HepG2 (cell line): ENCODE results near the gene RAC3. TPM values are rescaled to one million over a fixed set of nuclear protein-coding genes. Genes with fewer than 3 reads are reported as not detected.

Source experiments
- ATF6 ChIP-seq: sonication (generic); formaldehyde crosslinking; conservative IDR thresholded peaks from 2 replicates; pipeline ENCODE4 v1.4.0; 2020; ENCODE audit warnings: missing genetic modification reagents
- BCL3 ChIP-seq: sonication (generic); formaldehyde crosslinking; IDR thresholded peaks from 2 replicates; pipeline ENCODE4 v1.5.1; 2020; ENCODE audit warnings: mild to moderate bottlenecking, missing genetic modification reagents, moderate library complexity
- BORCS8-MEF2B ChIP-seq: sonication (generic); formaldehyde crosslinking; IDR thresholded peaks from 2 replicates; pipeline ENCODE4 v1.8.0; 2022; ENCODE audit warnings: mild to moderate bottlenecking, missing genetic modification reagents
- BRD4 ChIP-seq: sonication (generic); formaldehyde crosslinking; IDR thresholded peaks from 2 replicates; pipeline ENCODE4 v1.4.0; 2020; ENCODE audit warnings: missing genetic modification reagents
- BRF2 ChIP-seq: sonication (generic); formaldehyde crosslinking; IDR thresholded peaks from 2 replicates; pipeline ENCODE4 v1.8.1; 2022; ENCODE audit warnings: mild to moderate bottlenecking, missing genetic modification reagents
- CEBPB ChIP-seq: IDR thresholded peaks from 2 replicates; pipeline ENCODE4 v1.6.1; 2011; ENCODE audit warnings: low read depth, low read length, improper control_type of control experiment, borderline replicate concordance
- CHD2 ChIP-seq: IDR thresholded peaks from 2 replicates; pipeline ENCODE4 v1.6.1; 2011; ENCODE audit warnings: low read depth, low read length, improper control_type of control experiment
- GPBP1L1 ChIP-seq: sonication (generic); formaldehyde crosslinking; IDR thresholded peaks from 2 replicates; pipeline ENCODE4 v1.5.0; 2020; ENCODE audit warnings: mild to moderate bottlenecking, missing genetic modification reagents
- HIVEP1 ChIP-seq: sonication (generic); formaldehyde crosslinking; IDR thresholded peaks from 2 replicates; pipeline ENCODE4 v1.4.0; 2020; ENCODE audit warnings: mild to moderate bottlenecking, missing genetic modification reagents
- HNF4G ChIP-seq, 2 experiments: sonication (generic) in 1 of 2; formaldehyde crosslinking in 1 of 2; IDR thresholded peaks; 2 replicates each; pipeline versions ENCODE4 v1.4.0 to v1.6.1; 2011 to 2020; ENCODE audit warnings: borderline replicate concordance in 2 of 2, low read depth in 2 of 2, mild to moderate bottlenecking in 2 of 2, low read length in 1 of 2, missing genetic modification reagents in 1 of 2, moderate library complexity in 1 of 2
- IRX3 ChIP-seq: sonication (generic); formaldehyde crosslinking; IDR thresholded peaks from 2 replicates; pipeline ENCODE4 v1.8.1; 2023; ENCODE audit warnings: mild to moderate bottlenecking, low read depth, missing genetic modification reagents, borderline replicate concordance
- MTF1 ChIP-seq: sonication (generic); formaldehyde crosslinking; IDR thresholded peaks from 2 replicates; pipeline ENCODE4 v1.5.0; 2020; ENCODE audit warnings: missing genetic modification reagents
- NFRKB ChIP-seq: fragments of 450-650 bp; IDR thresholded peaks from 2 replicates; pipeline ENCODE4 v1.6.1; 2017
- PREB ChIP-seq: sonication (generic); formaldehyde crosslinking; IDR thresholded peaks from 2 replicates; pipeline ENCODE4 v1.4.0; 2020; ENCODE audit warnings: missing genetic modification reagents
- RAD21 ChIP-seq: fragments of 450-650 bp; formaldehyde crosslinking; IDR thresholded peaks from 2 replicates; pipeline ENCODE4 v1.5.0; 2020; ENCODE audit warnings: mild to moderate bottlenecking
- SP5 ChIP-seq: IDR thresholded peaks from 2 replicates; pipeline ENCODE4 v1.6.1; 2016; ENCODE audit warnings: low read depth, borderline replicate concordance
- TOPORS ChIP-seq: sonication (generic); formaldehyde crosslinking; IDR thresholded peaks from 2 replicates; pipeline ENCODE4 v1.8.0; 2023; ENCODE audit warnings: mild to moderate bottlenecking, missing genetic modification reagents
- ZFP36 ChIP-seq: fragments of 150-350 bp; IDR thresholded peaks from 2 replicates; pipeline ENCODE4 v1.6.1; 2018; ENCODE audit warnings: borderline replicate concordance, low read length, low read depth; ENCODE audit not compliant: partially characterized antibody
- ZMAT3 ChIP-seq: sonication (generic); formaldehyde crosslinking; conservative IDR thresholded peaks from 2 replicates; pipeline ENCODE4 v1.7.0; 2021; ENCODE audit warnings: missing genetic modification reagents
- ZNF292 ChIP-seq: sonication (generic); formaldehyde crosslinking; IDR thresholded peaks from 2 replicates; pipeline ENCODE4 v1.8.1; 2022; ENCODE audit warnings: mild to moderate bottlenecking, low read depth, missing genetic modification reagents, borderline replicate concordance
- ZNF296 ChIP-seq: sonication (generic); formaldehyde crosslinking; conservative IDR thresholded peaks from 2 replicates; pipeline ENCODE4 v1.5.0; 2020; ENCODE audit warnings: mild to moderate bottlenecking, missing genetic modification reagents
- ZNF737 ChIP-seq: sonication (generic); formaldehyde crosslinking; IDR thresholded peaks from 2 replicates; pipeline ENCODE4 v1.5.0; 2020; ENCODE audit warnings: missing genetic modification reagents, mild to moderate bottlenecking, borderline replicate concordance
- ZNF761 ChIP-seq: sonication (generic); formaldehyde crosslinking; conservative IDR thresholded peaks from 2 replicates; pipeline ENCODE4 v1.4.0; 2020; ENCODE audit warnings: mild to moderate bottlenecking, missing genetic modification reagents
- ZNF816 ChIP-seq: sonication (generic); formaldehyde crosslinking; IDR thresholded peaks from 2 replicates; pipeline ENCODE4 v1.8.0; 2022; ENCODE audit warnings: missing genetic modification reagents, mild to moderate bottlenecking, borderline replicate concordance
- polyA plus RNA-seq, 8 experiments: library from polyadenylated mRNA; depleted of rRNA in 3 of 8; stranded (reverse) in 7 of 8; unstranded in 1 of 8; fragments of >200 nt; fragmentation: Illumina TruSeq in 4 of 8; extraction: Trizol in 4 of 8; gene quantifications; 2 replicates each; pipeline versions ENCODE4 v1.2.1 to v1.2.3, GENCODE V29; 2011 to 2016; ENCODE audit warnings: low read depth in 4 of 8, missing spikeins in 1 of 8, mixed read lengths in 1 of 8; ENCODE audit not compliant: insufficient read depth in 1 of 8
- total RNA-seq, 5 experiments: library from RNA; depleted of rRNA; stranded (reverse); fragments of >200 nt; fragmentation: Illumina TruSeq; extraction: Trizol; gene quantifications; 2 replicates each; pipeline ENCODE4 v1.2.3, GENCODE V29; 2016; ENCODE audit warnings: low read depth in 1 of 5

Gene RAC3
- total and polyA plus RNA-seq, 2 of the 13 experiments (the other 11 are each of a cell fraction or from before 2014, with no cell fraction given), result 10.5 to 21.3 TPM

- TF ChIP-seq ZNF292 (CRISPR knock-in tag), result no peak
- no peak for TF ChIP-seq IRX3 (CRISPR knock-in tag)
- TF ChIP-seq CEBPB, result no peak
- no peak for TF ChIP-seq BORCS8-MEF2B (CRISPR knock-in tag)
- peak; percentile 86 for TF ChIP-seq SP5
- no peak for TF ChIP-seq ATF6
- no peak for TF ChIP-seq BRF2
- TF ChIP-seq ZNF737 (CRISPR knock-in tag), result no peak
- no peak for TF ChIP-seq ZMAT3 (CRISPR knock-in tag)
- TF ChIP-seq PREB (CRISPR knock-in tag), result no peak
- TF ChIP-seq BCL3 (CRISPR knock-in tag), result no peak
- no peak for TF ChIP-seq ZNF761 (CRISPR knock-in tag)
- no peak for TF ChIP-seq MTF1 (CRISPR knock-in tag)
- no peak for TF ChIP-seq ZFP36
- TF ChIP-seq HNF4G (IDR thresholded peaks at IDR 0.05; ENCODE audit: borderline replicate concordance, low read depth, low read length), result no peak
- no peak for TF ChIP-seq HNF4G (CRISPR knock-in tag; IDR thresholded peaks at IDR 0.05; ENCODE audit: borderline replicate concordance, low read depth)
- no peak for TF ChIP-seq GPBP1L1 (CRISPR knock-in tag)
- TF ChIP-seq NFRKB, result no peak
- TF ChIP-seq HIVEP1, result no peak; the same call in 1 of the 2 replicates
- TF ChIP-seq CHD2, result no peak
- no peak for TF ChIP-seq ZNF296 (CRISPR knock-in tag)
- no peak for TF ChIP-seq RAD21 (CRISPR knock-in tag)
- TF ChIP-seq ZNF816 (CRISPR knock-in tag), result no peak
- TF ChIP-seq TOPORS (CRISPR knock-in tag), result no peak
- TF ChIP-seq BRD4, result peak; percentile 81
Observed at GRCh38 chr17:82015311-82015971, 16.0 kb upstream of the RAC3 start (continued).
